Muscle of back (tissue), 11 donors: ENCODE results near the gene SMARCA4. TPM values are rescaled to one million over a fixed set of nuclear protein-coding genes. Genes with fewer than 3 reads are reported as not detected.
"Not testable (repeated sequence)": the region's sequence is repeated elsewhere in the genome, so short reads cannot be mapped to it uniquely, and the experiment has no call there.

ENCODE experiments used
- DNase-seq, 3 donors: peaks; one replicate each; pipeline versions ENCODE4 v3.0.0 to v3.0.0-alpha.2; 2013
- polyA plus RNA-seq, 10 donors: library from polyadenylated mRNA; unstranded; fragments of 120-200 nt; gene quantifications; one replicate each; pipeline ENCODE4 v1.2.1, GENCODE V29; 2013; ENCODE audit not compliant: insufficient read length in 10 of 10

The SMARCA4 gene
- polyA plus RNA-seq, 10 donors: 78.0 to 110 (median 93.9) TPM

- no peak for DNase-seq
Measured at GRCh38 chr19:10927730-10928562, 32.9 kb upstream of the SMARCA4 start.

DNA sequence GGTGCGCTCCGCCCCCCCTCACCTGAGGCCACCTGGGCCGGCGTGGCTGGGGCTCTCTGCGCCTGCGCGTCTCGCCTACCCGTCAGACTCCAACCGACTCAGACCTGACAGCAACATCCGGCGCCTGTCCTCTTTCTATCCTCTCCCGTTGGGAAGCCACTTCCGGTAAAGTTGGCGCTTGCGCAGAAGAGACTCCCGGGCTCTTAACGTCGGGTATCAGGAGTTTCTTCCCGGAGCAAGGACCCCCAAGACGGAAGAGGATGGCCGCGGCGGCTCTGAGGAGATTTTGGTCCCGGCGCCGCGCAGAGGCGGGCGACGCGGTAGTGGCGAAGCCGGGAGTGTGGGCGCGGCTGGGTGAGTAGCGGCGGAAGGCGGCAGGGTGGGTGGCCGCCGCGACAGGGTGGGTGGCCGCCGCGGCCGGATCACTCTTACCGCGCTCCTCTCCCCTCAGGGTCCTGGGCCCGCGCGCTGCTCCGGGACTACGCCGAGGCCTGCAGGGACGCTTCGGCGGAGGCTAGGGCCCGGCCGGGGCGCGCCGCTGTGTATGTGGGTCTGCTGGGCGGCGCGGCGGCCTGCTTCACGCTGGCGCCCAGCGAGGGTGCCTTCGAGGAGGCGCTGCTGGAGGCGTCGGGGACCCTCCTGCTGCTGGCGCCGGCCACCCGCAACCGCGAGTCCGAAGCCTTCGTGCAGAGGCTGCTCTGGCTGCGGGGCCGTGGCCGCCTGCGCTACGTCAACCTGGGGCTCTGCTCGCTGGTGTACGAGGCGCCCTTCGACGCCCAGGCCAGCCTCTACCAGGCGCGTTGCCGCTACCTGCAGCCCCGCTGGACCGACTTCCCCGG is 32.0 kb upstream of the SMARCA4 start, which contains the start of the genes TIMM29 and YIPF2:
Gene TIMM29, plus strand, starts transcription at position 249 of the 839 bp plus-strand sequence. Its CDS starts 12 bp downstream, at position 261.
Gene YIPF2, minus strand, starts transcription at position 77 of the 839 bp plus-strand sequence. CDS start 229 bp downstream, outside the sequence.
- peak; percentile 98 to 99 (median 98) for DNase-seq

DNA sequence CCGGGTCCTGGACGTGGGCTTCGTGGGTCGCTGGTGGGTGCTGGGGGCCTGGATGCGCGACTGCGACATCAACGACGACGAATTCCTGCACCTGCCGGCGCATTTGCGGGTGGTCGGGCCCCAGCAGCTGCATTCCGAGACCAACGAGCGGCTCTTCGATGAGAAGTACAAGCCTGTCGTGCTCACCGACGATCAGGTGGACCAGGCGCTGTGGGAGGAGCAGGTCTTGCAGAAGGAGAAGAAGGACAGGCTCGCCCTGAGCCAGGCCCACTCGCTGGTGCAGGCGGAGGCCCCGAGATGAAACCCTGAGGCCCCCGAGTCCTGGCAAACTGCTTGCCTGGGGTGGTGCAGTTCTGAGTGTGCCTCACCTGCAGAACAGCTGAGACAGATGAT is 31.4 kb upstream of the SMARCA4 start:
- DNase-seq: no peak

DNA sequence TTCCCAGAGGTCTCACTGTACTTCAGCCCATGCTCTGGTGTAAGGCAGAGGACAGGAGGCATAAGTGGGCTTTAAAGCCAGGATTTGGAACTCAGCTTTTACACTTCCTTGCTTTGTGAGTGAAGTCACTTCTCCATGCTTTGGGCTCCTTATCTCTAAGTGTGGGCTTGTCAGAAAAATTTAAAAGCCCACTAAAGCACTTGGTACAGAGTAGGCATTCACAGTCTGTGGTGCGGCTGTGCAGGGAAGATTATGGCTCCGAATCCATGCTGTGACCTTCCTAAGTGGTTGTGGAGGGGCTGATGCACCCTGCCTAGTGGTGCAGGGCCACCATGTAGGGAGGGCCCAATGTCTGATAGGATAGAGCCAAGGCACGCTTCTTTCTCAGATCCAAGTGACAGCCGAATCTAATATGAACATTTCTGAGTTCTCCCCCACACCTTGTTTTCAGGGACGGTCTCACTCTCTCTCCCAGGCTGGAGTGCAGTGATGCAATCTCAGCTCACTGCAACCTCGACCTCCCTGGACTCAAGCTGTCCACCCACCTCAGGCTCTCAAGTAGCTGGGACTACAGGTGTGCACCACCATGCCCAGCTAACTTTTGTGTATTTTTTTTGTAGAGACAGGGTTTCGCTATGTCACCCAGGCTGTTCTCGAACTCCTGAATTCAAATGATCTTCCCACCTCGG is 25.3 kb upstream of the SMARCA4 start:
- DNase-seq: no peak

- peak; percentile 73 to 88 (median 75) for DNase-seq
Measured at GRCh38 chr19:10936661-10937084, 24.2 kb upstream of the SMARCA4 start.

DNA sequence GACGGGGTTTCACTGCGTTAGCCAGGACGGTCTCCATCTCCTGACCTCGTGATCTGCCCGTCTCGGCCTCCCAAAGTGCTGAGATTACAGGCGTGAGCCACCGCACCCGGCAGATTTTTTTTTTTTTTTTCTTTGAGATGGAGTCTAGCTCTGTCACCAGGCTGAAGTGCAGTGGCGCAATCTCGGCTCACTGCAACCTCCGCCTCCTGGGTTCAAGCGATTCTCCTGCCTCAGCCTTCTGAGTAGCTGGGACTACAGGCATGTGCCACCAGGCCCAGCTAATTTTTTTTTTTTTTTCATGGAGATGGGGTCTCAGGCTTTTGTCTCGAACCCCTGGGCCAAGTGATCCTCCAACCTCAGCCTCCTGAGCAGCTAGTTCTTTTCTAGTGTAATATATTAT is 19.2 kb upstream of the SMARCA4 start:
- DNase-seq: not testable (repeated sequence)

GRCh38 chr19:10943412-10943811 is 17.4 kb upstream of the SMARCA4 start:
- DNase-seq: not testable (repeated sequence)

GRCh38 chr19:10945264-10945663 is 15.6 kb upstream of the SMARCA4 start:
- DNase-seq: no peak

DNA sequence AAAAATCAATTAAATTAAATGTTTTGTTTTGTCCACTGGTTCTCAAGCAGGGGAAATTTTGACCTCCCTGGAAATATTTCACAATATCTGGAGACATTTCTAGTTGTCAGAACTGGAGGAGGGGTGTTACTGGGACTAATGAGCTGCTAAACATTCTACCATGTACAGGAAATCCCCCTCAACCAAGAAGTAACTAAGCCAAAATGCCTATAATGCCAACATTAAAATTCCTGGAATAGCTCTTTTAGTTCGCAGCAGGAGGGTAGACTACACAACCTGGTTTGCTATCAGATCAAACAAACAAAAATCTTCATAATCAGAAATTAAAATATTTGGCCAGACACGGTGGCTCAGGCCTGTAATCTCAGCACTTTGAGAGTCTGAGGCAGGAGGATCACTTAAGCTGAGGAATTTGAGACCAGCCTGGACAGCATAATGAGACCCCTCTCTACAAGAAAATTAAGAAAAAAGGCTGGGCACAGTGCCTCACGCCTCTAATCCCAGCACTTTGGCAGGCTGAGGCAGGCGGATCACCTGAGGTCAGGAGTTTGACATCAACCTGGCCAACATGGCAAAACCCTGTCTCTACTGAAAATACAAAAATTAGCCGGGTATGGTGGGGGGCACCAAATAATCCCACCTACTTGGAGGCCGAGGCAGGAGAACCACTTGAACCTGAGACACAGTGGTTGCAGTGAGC is 13.7 kb upstream of the SMARCA4 start:
- peak in 1 of 3 donors; percentile 14 for DNase-seq

DNA sequence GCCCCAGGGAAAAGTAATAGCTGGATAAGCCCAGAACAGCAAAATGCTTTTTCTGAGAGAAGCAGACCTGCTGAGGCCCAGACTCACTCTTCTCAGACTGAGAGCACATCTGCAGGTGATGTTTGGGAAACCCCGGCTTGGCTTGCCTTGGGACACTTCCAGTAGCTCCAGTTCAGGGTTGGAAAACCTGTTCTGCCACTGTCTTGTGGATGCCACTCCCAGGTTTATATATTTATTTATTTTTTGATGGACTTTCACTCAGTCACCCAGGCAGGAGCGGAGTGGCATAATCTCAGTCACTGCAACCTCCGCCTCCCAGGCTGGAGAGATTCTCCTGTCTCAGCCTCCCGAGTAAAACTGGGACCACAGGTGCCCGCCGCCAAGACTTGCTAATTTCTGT is 8.0 kb upstream of the SMARCA4 start:
- DNase-seq: no peak

DNA sequence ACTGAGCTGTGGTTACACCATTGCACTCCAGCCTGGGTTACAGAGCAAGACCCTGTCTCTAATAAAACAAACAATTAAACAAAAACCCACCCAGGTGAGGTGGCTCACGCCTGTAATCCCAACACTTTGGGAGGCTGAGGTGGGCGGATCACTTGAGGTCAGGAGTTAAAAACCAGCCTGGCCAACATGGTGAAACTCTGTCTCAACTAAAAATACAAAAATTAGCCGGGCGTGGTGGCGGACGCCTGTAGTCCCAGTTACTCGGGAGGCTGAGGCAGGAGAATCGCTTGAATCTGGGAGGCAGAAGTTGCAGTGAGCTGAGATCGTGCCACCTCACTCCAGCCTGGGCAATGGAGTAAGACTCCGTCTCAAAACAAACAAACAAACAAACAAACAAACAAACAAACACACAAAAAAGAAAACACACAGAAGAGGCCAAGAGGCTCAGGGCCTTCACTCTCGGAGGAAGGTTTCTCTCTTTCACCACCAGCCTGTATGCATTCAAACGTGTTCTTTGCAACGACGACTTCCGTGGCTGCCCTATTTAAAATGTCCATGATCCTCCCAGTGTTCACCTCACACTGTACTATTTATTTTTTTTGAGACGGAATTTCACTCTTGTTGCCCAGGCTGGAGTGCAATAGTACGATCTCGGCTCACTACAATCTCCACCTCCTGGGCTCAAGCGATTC is 1.4 kb upstream of the SMARCA4 start:
- not testable (repeated sequence) for DNase-seq

DNA sequence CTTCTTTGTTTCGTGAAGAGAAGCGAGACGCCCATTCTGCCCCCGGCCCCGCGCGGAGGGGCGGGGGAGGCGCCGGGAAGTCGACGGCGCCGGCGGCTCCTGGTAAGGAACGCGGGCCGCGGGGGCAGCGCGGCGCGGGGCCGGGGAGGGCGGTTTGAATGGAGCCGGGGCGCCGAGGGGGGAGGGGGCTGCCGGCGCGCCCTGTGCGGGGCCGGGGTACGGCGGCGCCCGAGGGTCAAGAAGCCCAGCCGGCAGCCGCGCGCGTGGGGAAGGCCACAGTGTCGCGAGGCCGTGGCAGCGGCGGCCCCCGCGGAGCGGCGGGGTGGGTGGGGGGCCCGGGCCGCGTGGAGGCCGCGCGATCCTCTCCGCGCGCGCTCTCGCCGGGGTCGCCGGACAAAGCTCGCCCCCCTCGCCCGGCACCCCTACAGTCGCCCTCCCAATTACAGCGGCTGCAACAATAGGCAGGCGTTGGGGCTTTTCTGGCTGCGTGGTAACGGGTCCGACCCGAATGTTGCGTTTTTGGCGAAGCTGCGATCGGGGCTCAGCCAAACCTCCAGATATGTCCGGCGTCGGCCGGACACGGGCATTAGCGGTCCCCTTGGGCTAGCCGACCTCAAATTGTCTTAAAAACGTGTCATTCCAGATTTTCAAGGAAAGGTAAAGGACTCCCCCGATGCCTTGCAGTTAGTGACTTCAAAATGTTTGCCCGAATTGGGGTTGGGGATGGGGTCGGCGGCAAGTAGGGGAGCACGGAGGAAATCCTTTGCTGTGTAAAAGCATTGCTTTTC is 437 bp downstream of the SMARCA4 start:
- DNase-seq: peak in 1 of 3 donors; percentile 76

- no peak for DNase-seq
Measured at GRCh38 chr19:10962863-10963262, 2.0 kb downstream of the SMARCA4 start.

DNA sequence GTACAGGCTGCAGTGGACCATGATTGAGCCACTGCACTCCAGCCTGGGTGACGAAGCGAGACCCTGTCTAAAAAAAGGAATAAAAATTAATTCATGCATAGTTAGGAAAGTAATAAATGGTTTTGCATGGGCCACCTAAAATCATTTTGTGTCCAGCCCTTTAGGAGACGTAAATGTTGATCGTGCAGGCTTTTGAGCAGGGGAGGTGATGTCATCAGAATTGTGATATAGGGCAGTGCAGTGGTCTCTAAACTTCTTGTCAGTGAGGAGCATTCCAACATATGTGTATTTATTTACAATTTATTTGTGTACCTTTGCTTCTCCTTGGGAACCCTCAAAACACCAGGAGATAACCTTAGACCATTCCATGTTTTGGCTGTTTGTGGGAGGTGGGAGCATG is 3.0 kb downstream of the SMARCA4 start:
- no peak for DNase-seq

DNA sequence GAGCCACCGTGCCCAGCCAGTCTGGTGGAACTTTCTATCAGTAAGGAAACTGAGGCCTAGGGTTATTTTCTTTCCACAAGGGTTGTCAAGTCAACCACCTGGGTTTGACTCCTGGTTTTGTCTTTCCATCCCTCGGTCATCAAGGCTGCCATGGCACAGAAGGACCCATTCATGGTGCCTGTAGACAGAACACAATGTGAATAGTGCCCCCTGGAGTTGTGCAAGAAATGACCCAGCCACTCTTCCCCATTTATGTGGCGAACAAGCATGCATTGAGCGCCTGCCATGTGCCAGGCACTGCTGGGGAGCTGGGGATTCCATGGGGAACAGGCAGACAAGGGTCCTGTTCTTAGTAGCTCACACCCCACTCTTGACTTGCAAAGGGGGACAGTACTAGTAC is 4.1 kb downstream of the SMARCA4 start:
- no peak for DNase-seq

- DNase-seq: no peak
Measured at GRCh38 chr19:10965398-10965797, 4.6 kb downstream of the SMARCA4 start.

DNA sequence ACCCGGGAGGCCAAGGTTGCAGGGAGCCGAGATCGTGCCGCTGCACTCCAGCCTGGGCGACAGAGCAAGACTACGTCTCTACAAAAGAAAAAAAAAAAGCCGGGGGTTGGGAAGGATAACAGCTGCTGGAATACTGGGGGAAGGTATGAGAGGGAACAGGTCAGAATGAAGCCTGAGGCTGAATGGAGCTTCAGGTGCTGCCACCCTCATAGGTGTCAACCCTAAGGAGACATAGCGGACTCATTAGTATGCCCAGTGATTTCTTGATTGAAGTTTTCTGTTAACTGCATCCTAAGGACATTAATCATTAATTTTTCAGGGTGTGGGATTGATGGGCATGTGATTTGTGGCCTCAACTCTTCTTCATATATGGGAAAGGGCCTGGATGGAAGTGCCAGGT is 6.0 kb downstream of the SMARCA4 start:
- no peak for DNase-seq

DNA sequence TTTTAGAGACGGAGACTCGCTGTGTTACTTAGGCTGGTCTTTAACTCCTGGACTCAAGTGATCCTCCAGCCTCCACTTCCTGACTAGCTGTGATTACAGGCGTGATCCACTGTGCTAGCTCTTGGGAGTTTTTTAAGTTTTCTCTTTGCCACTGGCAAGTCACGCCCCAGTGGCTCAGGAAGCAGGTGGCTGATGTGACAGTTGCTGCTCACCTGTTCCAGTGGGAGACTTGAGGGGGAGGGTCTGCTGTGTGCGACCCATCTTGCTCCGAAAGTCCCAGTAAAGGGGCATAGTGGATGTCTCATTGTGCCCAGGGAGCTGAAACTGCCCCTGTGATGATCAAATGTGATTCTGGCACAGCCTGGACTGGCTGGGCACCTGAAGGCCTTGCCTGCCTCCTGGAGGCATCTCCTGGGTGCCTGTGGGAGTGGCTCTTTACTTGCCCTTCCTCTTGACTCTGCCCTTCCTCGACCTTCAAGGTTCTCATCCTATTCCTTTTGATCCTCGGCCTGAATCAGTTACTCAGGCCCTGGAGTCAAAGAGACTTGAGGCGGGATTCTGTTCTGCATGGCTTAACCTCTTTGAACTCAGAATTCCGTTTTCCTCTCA is 7.8 kb downstream of the SMARCA4 start:
- DNase-seq: no peak

GRCh38 chr19:10971107-10971726 is 10.4 kb downstream of the SMARCA4 start:
- DNase-seq: no peak
